Common myeloid progenitor, CD34-positive (primary cell): ENCODE results near the gene SYNPO2.

ENCODE experiments used
- CTCF ChIA-PET: fragments of 350-600 bp; sonication (Branson Sonifier 250); formaldehyde crosslinking; loops from one replicate; lab custom pipeline; 2021; ENCODE audit warnings: antibody characterized with exemption; lab: Charles Lee
- POLR2A ChIA-PET: fragments of 350-600 bp; sonication (Branson Sonifier 250); formaldehyde crosslinking; loops from one replicate; lab custom pipeline; 2021; ENCODE audit warnings: antibody characterized with exemption; lab: Charles Lee
- DNase-seq, 3 donors: peaks; one replicate each; pipeline versions ENCODE4 v3.0.0 to v3.0.0-alpha.2; 2013
- H3K27ac ChIP-seq, 2 experiments: 1 replicate in 1 of 2; 2 replicates in 1 of 2; pipeline ENCODE4 v1.7.0; 2013; ENCODE audit warnings: inconsistent platforms in 2 of 2, low read length in 2 of 2, mild to moderate bottlenecking in 2 of 2, low read depth in 1 of 2, moderate library complexity in 1 of 2; ENCODE audit not compliant: severe bottlenecking in 2 of 2, insufficient read depth in 1 of 2, poor library complexity in 1 of 2
- H3K27me3 ChIP-seq, 5 experiments: replicated peaks in 2 of 5; 1 replicate in 3 of 5; 2 replicates in 2 of 5; pipeline versions ENCODE4 v1.6.1 to v1.7.0; 2013; ENCODE audit warnings: low read length in 4 of 5, mild to moderate bottlenecking in 2 of 5, moderate library complexity in 2 of 5, inconsistent platforms in 1 of 5; ENCODE audit not compliant: insufficient read depth in 5 of 5, control insufficient read depth in 4 of 5
- H3K36me3 ChIP-seq, 4 experiments: 1 replicate in 2 of 4; 2 replicates in 2 of 4; pipeline versions ENCODE4 v1.6.1 to v1.7.0; 2013; ENCODE audit warnings: low read length in 3 of 4, control low read depth in 1 of 4, mild to moderate bottlenecking in 1 of 4; ENCODE audit not compliant: control insufficient read depth in 4 of 4, insufficient read depth in 4 of 4
- H3K4me1 ChIP-seq, 4 experiments: 1 replicate in 3 of 4; 2 replicates in 1 of 4; pipeline versions ENCODE4 v1.6.1 to v1.7.1; 2013; ENCODE audit warnings: low read length in 3 of 4, mild to moderate bottlenecking in 3 of 4, control low read depth in 1 of 4, inconsistent platforms in 1 of 4, moderate library complexity in 1 of 4; ENCODE audit not compliant: control insufficient read depth in 4 of 4, insufficient read depth in 4 of 4; ENCODE audit errors: control extremely low read depth in 1 of 4
- H3K4me3 ChIP-seq, 7 experiments: 1 replicate in 4 of 7; 2 replicates in 3 of 7; pipeline versions ENCODE4 v1.5.1 to v1.7.0; 2013; ENCODE audit warnings: mild to moderate bottlenecking in 7 of 7, low read length in 6 of 7, moderate library complexity in 6 of 7, inconsistent platforms in 2 of 7, low read depth in 2 of 7, control low read depth in 1 of 7; ENCODE audit not compliant: insufficient read depth in 4 of 7, control insufficient read depth in 1 of 7; ENCODE audit errors: extremely low read depth in 1 of 7
- H3K9me3 ChIP-seq, 5 experiments: 1 replicate in 4 of 5; 2 replicates in 1 of 5; pipeline versions ENCODE4 v1.6.1 to v1.7.1; 2013; ENCODE audit warnings: low read length in 4 of 5, mild to moderate bottlenecking in 2 of 5, inconsistent platforms in 1 of 5, low read depth in 1 of 5, moderate library complexity in 1 of 5; ENCODE audit not compliant: control insufficient read depth in 4 of 5, insufficient read depth in 2 of 5; ENCODE audit errors: control extremely low read depth in 1 of 5
- WGBS: methylation state at CpG from one replicate; pipeline ENCODE4 v1.1.5; 2013; ENCODE audit not compliant: insufficient coverage; 5-methylcytosine and 5-hydroxymethylcytosine counted together

The SYNPO2 gene

DNA sequence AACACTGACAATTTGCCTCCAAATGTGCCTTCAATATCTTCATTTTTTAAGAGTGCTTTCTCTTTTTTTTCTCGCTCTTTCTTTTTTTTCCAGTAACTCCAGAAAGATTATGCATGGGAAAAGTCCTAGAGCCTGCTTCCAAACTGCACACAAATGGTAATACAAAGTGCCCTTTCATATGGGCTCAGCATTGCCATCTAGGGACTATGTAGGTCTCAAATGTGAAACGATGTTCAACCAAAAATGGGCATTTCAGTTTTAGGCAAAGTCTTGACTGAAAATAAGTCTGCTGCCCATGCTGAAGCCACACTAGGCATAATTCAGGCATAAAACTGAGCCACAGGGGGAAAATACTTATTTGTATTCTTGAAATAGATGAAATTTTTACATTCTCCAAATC is 65.6 kb downstream of the SYNPO2 start:
- DNase-seq: no peak
- no peak overlapping the region for H3K4me3 ChIP-seq
- no peaks in the 10 kb centered on the region for H3K36me3 ChIP-seq
- 33% methylated on average over 1 of the region's 2 CpGs for WGBS
- no peak overlapping the region for H3K27ac ChIP-seq
- no peaks in the 10 kb centered on the region for H3K4me1 ChIP-seq
- H3K27me3 ChIP-seq: no peaks in the 10 kb centered on the region
- ChIA-PET POLR2A (no interaction called here), CTCF (interaction anchor here (0.8 to 1.2 kb wide), 2 partner anchors 9 to 30 kb away, joined by 3 read pairs; no protein-coding TSS in a partner anchor)
- no peaks in the 10 kb centered on the region for H3K9me3 ChIP-seq

DNA sequence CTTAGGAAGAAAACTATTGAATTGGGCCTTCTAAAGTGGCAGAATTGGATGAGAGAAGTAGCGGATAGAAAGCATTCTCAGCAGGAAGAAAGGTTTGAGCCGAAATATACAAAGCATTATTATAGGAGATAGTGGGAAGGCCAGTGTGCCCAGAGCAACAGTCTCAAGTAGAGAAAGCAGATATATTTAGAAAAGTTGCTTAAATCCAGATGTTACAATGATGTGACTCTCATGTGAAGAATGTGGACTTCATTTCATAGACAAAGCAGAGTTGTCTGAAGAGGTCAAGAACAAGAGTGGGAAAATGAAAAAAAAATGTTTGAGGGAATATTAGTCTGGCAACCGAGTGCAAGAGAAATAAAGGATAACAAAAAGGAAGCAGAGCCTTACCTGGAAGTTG is 66.9 kb downstream of the SYNPO2 start:
- Histone ChIP-seq H3K9me3 (no peaks in the 10 kb centered on the region), H3K4me3 (no peak overlapping the region), H3K27me3 (no peaks in the 10 kb centered on the region), H3K36me3 (no peaks in the 10 kb centered on the region), H3K27ac (no peak overlapping the region), H3K4me1 (no peaks in the 10 kb centered on the region)
- ChIA-PET CTCF (no interaction called here), POLR2A (no interaction called here)
- WGBS: 90% methylated on average over 3 of the region's 3 CpGs
- DNase-seq: no peak

DNA sequence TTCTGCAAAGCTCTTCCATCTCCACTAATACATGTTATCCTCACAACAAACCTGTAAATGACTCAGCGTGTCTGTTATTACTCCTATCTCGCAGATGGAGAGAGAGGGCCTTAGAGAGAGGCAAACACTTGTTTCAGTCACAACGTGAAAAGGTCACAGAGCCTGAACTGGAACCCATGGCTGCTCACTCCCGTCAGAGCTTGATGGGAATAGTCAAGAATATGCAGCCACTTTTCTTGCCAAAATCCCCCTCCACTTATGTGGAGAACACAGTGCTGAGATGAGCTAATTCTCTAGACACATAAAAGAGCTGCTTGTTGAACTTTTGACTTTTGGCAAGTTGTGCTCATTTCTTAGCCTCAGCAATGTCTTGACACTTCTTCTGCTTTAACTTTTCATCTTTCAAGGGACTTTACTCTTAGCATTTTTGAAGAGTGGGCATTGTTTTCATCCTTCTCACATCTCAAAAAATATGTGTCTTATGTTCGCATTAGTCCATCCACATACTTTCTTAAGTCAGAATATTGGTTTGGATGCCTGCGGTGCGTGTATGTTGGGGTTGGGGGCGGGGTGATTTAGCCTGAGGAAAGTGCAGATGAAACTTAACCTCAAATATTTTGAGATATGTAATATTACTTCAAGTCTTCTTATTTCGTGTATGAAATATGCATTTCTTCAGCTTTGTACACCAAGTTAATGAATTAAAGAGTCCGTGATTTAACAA is 69.2 kb downstream of the SYNPO2 start:
- Histone ChIP-seq H3K9me3 (no peaks in the 10 kb centered on the region), H3K36me3 (no peaks in the 10 kb centered on the region), H3K4me3 (no peak overlapping the region), H3K27ac (no peak overlapping the region), H3K27me3 (no peaks in the 10 kb centered on the region), H3K4me1 (no peaks in the 10 kb centered on the region)
- POLR2A ChIA-PET: no interaction called here
- 88% methylated on average over 4 of the region's 10 CpGs for WGBS
- no peak for DNase-seq
- CTCF ChIA-PET: interaction anchor here (1.2 kb wide), 1 partner anchor 9 kb away, joined by 4 read pairs; no protein-coding TSS in a partner anchor

DNA sequence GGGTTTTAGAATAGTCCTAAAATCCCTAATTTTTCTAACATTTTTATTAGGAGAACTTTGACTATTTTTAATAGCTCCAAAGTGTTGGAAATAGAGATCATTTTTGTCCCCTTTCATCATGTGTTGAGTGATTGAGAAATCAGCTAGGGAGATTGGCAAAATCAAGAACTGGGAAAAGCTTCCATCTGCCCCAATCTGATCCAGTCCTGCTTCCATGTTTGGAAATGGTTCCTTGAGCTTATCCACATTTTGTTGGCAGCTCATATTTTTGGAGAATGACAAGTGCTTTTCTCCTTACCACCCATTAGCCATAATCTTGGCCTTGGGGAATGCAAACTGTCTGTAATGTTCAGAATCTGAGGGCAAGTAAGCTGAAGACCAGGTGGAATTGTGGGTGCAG is 73.9 kb downstream of the SYNPO2 start:
- CTCF ChIA-PET: interaction anchor here (0.8 kb wide), 1 partner anchor 9 kb away, joined by 3 read pairs; no protein-coding TSS in a partner anchor
- Histone ChIP-seq H3K36me3 (no peaks in the 10 kb centered on the region), H3K27ac (no peak overlapping the region), H3K4me1 (peaks cover 0 to 4% (median under 1%) of the 10 kb centered on the region in 4 experiments), H3K9me3 (no peaks in the 10 kb centered on the region), H3K27me3 (no peaks in the 10 kb centered on the region), H3K4me3 (no peak overlapping the region)
- POLR2A ChIA-PET: no interaction called here
- no peak for DNase-seq

DNA sequence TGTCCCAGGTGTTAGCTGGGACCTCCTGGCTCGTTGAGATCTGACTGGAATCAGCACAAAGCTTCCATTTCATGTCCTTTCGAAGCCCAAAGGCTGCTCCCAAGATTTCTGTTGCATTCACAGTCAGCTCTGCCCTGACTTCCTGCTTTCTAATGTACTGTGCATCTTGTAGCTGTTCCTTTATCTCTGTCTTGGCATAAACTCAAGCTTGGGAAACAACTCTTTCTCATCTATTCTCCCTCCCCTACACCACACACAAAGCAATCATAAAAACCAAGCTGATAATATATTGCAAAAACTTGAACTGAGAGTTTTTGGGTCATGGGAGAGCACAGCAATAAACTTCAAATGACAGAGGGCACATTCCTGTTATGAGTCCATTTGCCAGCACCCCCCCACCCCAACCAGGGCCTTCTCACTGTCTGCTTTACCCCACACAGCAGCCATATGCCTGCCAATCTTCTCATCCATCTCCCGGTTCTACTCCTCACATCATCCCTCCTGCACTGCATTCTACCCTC is 76.3 kb downstream of the SYNPO2 start:
- H3K36me3 ChIP-seq: no peaks in the 10 kb centered on the region
- no peak overlapping the region for H3K4me3 ChIP-seq
- CTCF ChIA-PET: interaction anchor here (0.6 to 2.2 kb wide), 3 partner anchors 18 to 134 kb away, joined by 3 to 7 read pairs (median 3); no protein-coding TSS in a partner anchor
- POLR2A ChIA-PET: no interaction called here
- H3K27ac ChIP-seq: no peak overlapping the region
- H3K9me3 ChIP-seq: no peaks in the 10 kb centered on the region
- 93% methylated on average over 3 of the region's 3 CpGs for WGBS
- DNase-seq: no peak
- no peaks in the 10 kb centered on the region for H3K27me3 ChIP-seq
- peaks cover 8 to 20% (median 11%) of the 10 kb centered on the region in 4 experiments for H3K4me1 ChIP-seq

DNA sequence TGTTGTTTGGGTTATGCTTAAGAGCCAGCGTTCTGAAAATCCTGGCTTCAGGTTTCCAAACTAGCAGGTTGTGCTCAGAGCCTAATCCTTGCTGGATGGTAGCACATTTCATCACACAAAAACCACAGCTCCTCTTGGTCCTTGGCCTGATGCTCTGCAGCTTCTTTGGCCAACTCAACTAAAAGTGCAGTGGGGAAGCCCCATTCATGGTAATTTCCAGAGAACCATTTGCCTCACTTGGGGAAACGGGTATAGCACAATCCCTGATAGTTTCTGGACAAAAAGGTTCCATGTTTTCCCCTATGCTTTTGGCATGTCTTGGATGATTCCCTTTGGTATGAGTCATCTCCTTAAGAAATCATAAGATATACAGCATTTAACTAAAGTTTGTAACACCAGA is 78.7 kb downstream of the SYNPO2 start:
- no peak overlapping the region for H3K27ac ChIP-seq
- ChIA-PET POLR2A (no interaction called here), CTCF (interaction anchor here (0.9 to 2.2 kb wide), 6 partner anchors 14 to 332 kb away, joined by 3 to 9 read pairs (median 3); no protein-coding TSS in a partner anchor)
- peaks cover 8 to 20% (median 11%) of the 10 kb centered on the region in 4 experiments for H3K4me1 ChIP-seq
- H3K9me3 ChIP-seq: no peaks in the 10 kb centered on the region
- no peaks in the 10 kb centered on the region for H3K27me3 ChIP-seq
- WGBS: 100% methylated on average over 2 of the region's 2 CpGs
- H3K4me3 ChIP-seq: no peak overlapping the region
- H3K36me3 ChIP-seq: no peaks in the 10 kb centered on the region
- no peak for DNase-seq

DNA sequence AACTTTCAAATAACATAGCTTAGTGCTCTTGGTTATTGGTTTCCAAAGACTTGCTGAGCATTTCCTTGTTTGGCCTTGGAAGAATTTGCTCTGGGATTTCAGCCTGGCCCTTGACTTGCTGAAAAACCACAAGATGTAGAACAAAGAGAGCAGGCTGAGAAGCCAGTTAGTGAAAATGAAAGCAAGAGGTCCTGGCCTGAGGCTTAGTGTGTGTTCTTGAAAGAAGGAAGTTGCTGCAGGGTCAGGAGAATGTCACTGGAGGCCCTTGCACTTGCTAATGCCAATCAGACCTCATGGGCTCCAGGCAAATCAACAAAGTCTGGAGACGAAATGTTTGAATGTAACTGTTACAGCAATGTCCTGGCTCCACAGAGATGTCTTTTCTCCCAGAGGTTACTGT is 79.4 kb downstream of the SYNPO2 start:
- 60% methylated on average over 1 of the region's 1 CpG for whole genome bisulfite sequencing
- peaks cover 8 to 20% (median 11%) of the 10 kb centered on the region in 4 experiments for H3K4me1 ChIP-seq
- CTCF ChIA-PET: interaction anchor here (0.9 to 2.2 kb wide), 10 partner anchors 16 to 331 kb away, joined by 3 to 9 read pairs (median 4); no protein-coding TSS in a partner anchor
- no peaks in the 10 kb centered on the region for H3K36me3 ChIP-seq
- H3K27me3 ChIP-seq: no peaks in the 10 kb centered on the region
- H3K4me3 ChIP-seq: peak overlapping the region in 2 of 7 experiments; percentile 8 to 9
- DNase-seq: peak; percentile 54 to 86 (median 82)
- no peak overlapping the region for H3K27ac ChIP-seq
- no peaks in the 10 kb centered on the region for H3K9me3 ChIP-seq
- POLR2A ChIA-PET: no interaction called here
